ENCODE measurements around the gene PKDREJ. TPM values are rescaled to one million over a fixed set of nuclear protein-coding genes. Genes with fewer than 3 reads are reported as not detected.
A peak's percentile ranks its signal among the peaks of the same experiment; 100 is the strongest.

The PKDREJ gene
- total RNA-seq, 2 donors from 2014 or later = under 0.01 to 0.33 TPM

DNA sequence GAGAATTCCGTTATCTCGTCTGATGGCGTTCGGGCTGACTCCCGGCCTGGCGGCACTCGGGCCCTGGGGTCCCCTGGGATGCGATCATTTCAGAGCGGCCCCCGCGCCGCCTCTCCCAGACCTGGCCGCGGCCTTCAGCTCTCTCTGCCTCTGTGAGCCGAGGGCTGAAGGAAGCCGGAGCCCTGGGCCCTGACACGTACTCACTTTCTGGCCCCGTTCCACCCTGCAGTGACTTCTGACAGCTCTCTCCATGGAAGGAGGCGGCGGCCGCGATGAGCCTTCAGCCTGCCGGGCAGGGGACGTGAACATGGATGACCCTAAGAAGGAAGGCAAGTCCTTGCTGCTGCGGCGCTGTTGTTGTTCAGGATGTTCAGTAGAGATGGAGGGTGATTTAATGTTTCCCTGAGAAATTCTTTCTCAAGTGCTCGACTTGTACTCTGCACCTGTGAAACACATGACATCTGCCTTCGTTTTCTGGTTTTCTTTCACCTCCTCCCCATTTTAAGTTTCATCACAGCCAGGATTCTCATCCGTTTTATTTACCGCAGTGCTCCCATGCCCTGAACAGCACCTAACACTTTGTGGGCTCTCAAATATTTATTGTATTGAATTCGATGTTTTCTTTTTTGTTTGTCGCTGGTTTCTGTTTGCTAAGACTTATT, 34.1 kb upstream of the PKDREJ start:
- DNase-seq (peak in 3 of 4 donors; percentile 14 to 35 (median 27)), ATAC-seq (no peak)
- Histone ChIP-seq H3K4me1 (peaks cover 18% of the 10 kb centered on the region), H3K27ac (no peak overlapping the region), H3K4me3 (peak overlapping the region in 1 of 2 donors; percentile 9), H3K27me3 (no peaks in the 10 kb centered on the region), H3K9me3 (no peaks in the 10 kb centered on the region), H3K36me3 (replicated peaks in 1 of 2; ENCODE audit: insufficient read depth in 1 of 2, low read depth in 2 of 2) (no peaks in the 10 kb centered on the region)
- intact Hi-C loops (cut with DNase I) = no loop called here
- WGBS, 2 donors = 4 to 6% methylated on average over 20 to 32 of the region's 32 CpGs
- TF ChIP-seq POLR2A (IDR thresholded peaks at IDR 0.05) = no peak
- no peak for TF ChIP-seq CTCF (IDR thresholded peaks at IDR 0.05)

DNA sequence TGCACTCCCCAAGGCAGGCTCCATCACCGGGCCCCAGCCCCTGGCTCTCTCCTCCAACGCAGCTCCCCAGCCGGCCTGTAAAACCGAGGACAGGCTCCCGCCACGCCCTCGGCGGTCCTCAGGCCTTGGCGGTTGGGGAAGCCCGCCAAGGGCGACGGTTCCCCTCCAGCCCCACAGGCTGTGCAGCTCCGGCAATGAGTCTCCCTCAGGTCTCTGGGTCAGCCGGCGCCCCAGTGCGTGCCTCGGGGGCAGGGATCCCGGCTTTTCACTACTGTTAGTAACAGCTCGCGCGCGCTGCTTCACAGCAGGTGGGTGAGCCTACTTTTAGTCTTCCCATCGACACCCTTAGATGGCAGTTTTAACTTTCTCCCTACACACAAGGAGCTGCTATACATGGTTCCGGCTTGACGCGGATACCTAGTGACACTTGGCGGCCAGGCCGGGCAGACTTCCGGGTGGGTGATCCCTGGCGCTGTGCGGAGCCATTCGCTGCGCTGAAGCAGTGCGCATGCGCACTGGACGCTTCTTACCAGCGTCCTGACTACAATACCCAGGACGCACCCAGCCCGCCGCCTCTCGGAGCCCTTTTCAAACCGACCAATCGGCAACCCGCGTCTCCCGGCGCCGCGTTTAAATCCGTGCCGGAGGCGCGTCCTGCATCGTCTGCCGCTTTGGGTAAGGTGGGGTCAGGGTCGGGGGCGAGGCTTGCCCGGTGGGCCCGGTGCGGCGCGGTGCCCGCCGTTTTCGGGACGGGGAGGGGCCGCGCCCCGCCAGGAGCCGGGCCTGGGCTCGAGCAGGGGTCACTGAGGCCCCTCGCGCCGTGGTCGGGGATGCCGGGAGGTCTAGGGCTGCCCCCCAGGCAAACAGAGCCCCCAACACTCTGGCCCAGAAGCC, 33.4 kb upstream of the PKDREJ start, which contains the start of gene GTSE1:
Gene GTSE1, plus strand, starts transcription at position 614 of the 894 bp plus-strand sequence. CDS start 531 bp downstream, outside the sequence.
- Histone ChIP-seq H3K4me3 (peak within 1 kb of the TSS; percentile 0 to 14), H3K27me3 (no peaks in the 10 kb centered on the region), H3K27ac (peak within 1 kb of the TSS; percentile 63 to 92 (median 87)), H3K9me3 (no peaks in the 10 kb centered on the region), H3K36me3 (replicated peaks in 1 of 2; ENCODE audit: insufficient read depth in 1 of 2, low read depth in 2 of 2) (peaks cover 0 to 2% of the 10 kb centered on the region in 2 donors), H3K4me1 (peaks cover 18% of the 10 kb centered on the region)
- TF ChIP-seq POLR2A (IDR thresholded peaks at IDR 0.05) (peak; percentile 26 to 88 (median 80)), CTCF (IDR thresholded peaks at IDR 0.05) (peak in 5 of 7 experiments; percentile 8 to 50 (median 39))
- WGBS, 2 donors = 3 to 4% methylated on average over 26 to 49 of the region's 76 CpGs
- intact Hi-C loops (cut with DNase I) = no loop called here
- peak; percentile 97 to 99 (median 99) for DNase-seq
- ATAC-seq = peak; percentile 99

GRCh38 chr22:46295277-46295971, 32.3 kb upstream of the PKDREJ start:
- 73 to 93% methylated on average over 3 to 4 of the region's 4 CpGs for WGBS, 2 donors
- H3K9me3 ChIP-seq = no peaks in the 10 kb centered on the region
- no peaks in the 10 kb centered on the region for H3K27me3 ChIP-seq
- DNase-seq (no peak), ATAC-seq (no peak)
- TF ChIP-seq POLR2A (IDR thresholded peaks at IDR 0.05) (no peak), CTCF (IDR thresholded peaks at IDR 0.05) (no peak)
- H3K4me3 ChIP-seq = no peak overlapping the region
- intact Hi-C loops (cut with DNase I) = no loop called here
- H3K4me1 ChIP-seq = peaks cover 18% of the 10 kb centered on the region
- H3K27ac ChIP-seq = peak overlapping the region in 2 of 4 donors; percentile 91 to 92
- peaks cover 0 to 2% of the 10 kb centered on the region in 2 donors for H3K36me3 ChIP-seq (replicated peaks in 1 of 2; ENCODE audit: insufficient read depth in 1 of 2, low read depth in 2 of 2)

- peaks cover 18% of the 10 kb centered on the region for H3K4me1 ChIP-seq
- H3K27me3 ChIP-seq = no peaks in the 10 kb centered on the region
- H3K9me3 ChIP-seq = no peaks in the 10 kb centered on the region
- H3K27ac ChIP-seq = no peak overlapping the region
- no peak overlapping the region for H3K4me3 ChIP-seq
- DNase-seq = no peak
- TF ChIP-seq POLR2A (IDR thresholded peaks at IDR 0.05) = no peak
- no peak for TF ChIP-seq CTCF (IDR thresholded peaks at IDR 0.05)
- H3K36me3 ChIP-seq (replicated peaks in 1 of 2; ENCODE audit: insufficient read depth in 1 of 2, low read depth in 2 of 2) = peaks cover 0 to 4% of the 10 kb centered on the region in 2 donors
- ATAC-seq = no peak
- intact Hi-C loops (cut with DNase I) = no loop called here
- WGBS, 2 donors = 89 to 90% methylated on average over 2 of the region's 2 CpGs
Measured at GRCh38 chr22:46294784-46295183, 31.6 kb upstream of the PKDREJ start.

Data from body of pancreas (tissue), 4 donors.